ENCODE data around the gene MTHFSD. TPM values are rescaled to one million over a fixed set of nuclear protein-coding genes. Genes with fewer than 3 reads are reported as not detected.

Gene MTHFSD
- total RNA-seq, 1 experiment from 2014 or later: 4.7 TPM

- Histone ChIP-seq H3K4me2 (ENCODE audit: insufficient read depth, insufficient read length, low read length) (no peak overlapping the region), H3K4me1 (ENCODE audit: insufficient read depth, low read length) (no peaks in the 10 kb centered on the region), H3K14ac (ENCODE audit: insufficient read depth, low read length) (no peak overlapping the region; the same call in 1 of the 2 replicates), H3T11ph (ENCODE audit: low read length) (no peak overlapping the region), H4K5ac (ENCODE audit: insufficient read length, low read depth, low read length) (no peak overlapping the region), H3K23me2 (ENCODE audit: insufficient read length, low read depth, low read length, poor library complexity, severe bottlenecking) (peaks cover 6% of the 10 kb centered on the region), H2BK20ac (ENCODE audit: low read depth, low read length, poor library complexity, severe bottlenecking) (no peak overlapping the region), H3K79me2 (ENCODE audit: insufficient read depth, low read length) (no peaks in the 10 kb centered on the region), H2BK5ac (ENCODE audit: insufficient read length, low read length) (no peak overlapping the region), H3K56ac (ENCODE audit: insufficient read length, low read depth, low read length) (no peak overlapping the region), H4K91ac (ENCODE audit: insufficient read length, low read depth, low read length) (no peak overlapping the region), H3K27ac (ENCODE audit: insufficient read length, low read depth, low read length) (no peak overlapping the region), H3K18ac (ENCODE audit: insufficient read length, low read depth, low read length) (no peak overlapping the region), H3K27me3 (ENCODE audit: insufficient read depth, low read length) (no peaks in the 10 kb centered on the region; the same call in 1 of the 2 replicates), H2AFZ (ENCODE audit: low read length) (no peak overlapping the region), H2BK15ac (ENCODE audit: low read depth, low read length) (no peak overlapping the region), H3K4ac (ENCODE audit: low read depth, low read length) (no peak overlapping the region), H3K79me1 (ENCODE audit: insufficient read depth, low read depth, low read length, poor library complexity, severe bottlenecking) (no peaks in the 10 kb centered on the region), H4K8ac (replicated peaks; ENCODE audit: insufficient read length, low read depth, low read length) (no peak overlapping the region), H3K23ac (ENCODE audit: insufficient read length, low read depth, low read length) (no peak overlapping the region), H3K9ac (ENCODE audit: extremely low read depth, insufficient read length, low read length) (no peak overlapping the region), H4K20me1 (ENCODE audit: control insufficient read depth, insufficient read depth, insufficient read length) (no peaks in the 10 kb centered on the region), H2AK5ac (ENCODE audit: insufficient read length, low read length) (no peak overlapping the region), H3K9me3 (ENCODE audit: control insufficient read depth, low read depth, low read length) (no peaks in the 10 kb centered on the region), H2BK120ac (ENCODE audit: low read depth, low read length, poor library complexity, severe bottlenecking) (no peak overlapping the region), H2BK12ac (ENCODE audit: insufficient read length, low read depth, low read length) (no peak overlapping the region)
- no peak for DNase-seq
- H3K27me3 Mint-ChIP-seq (ENCODE audit: low read depth): peaks cover 17% of the 10 kb centered on the region
- H3K4me3 Mint-ChIP-seq: no peak overlapping the region
- TF ChIP-seq CTCF (conservative IDR thresholded peaks at IDR 0.05): no peak
- H3K36me3 Mint-ChIP-seq (ENCODE audit: insufficient read depth in 1 of 3, low read depth in 3 of 3): no peaks in the 10 kb centered on the region
- H3K4me1 Mint-ChIP-seq: peaks cover 5 to 18% of the 10 kb centered on the region in 2 experiments
- no peak overlapping the region for H3K27ac Mint-ChIP-seq
- H3K9me3 Mint-ChIP-seq: no peaks in the 10 kb centered on the region; a peak in 1 of 5 replicates
- WGBS (ENCODE audit: extremely low coverage, insufficient read length, low lambda C conversion rate): no CpG with 5 or more reads among the region's 28 CpGs
Observed at GRCh38 chr16:86558355-86559193, 3.5 kb upstream of the MTHFSD start.
